CD4-positive, alpha-beta T cell treated with Interferon gamma for 1 hour (primary cell): ENCODE data around the gene UFD1.
"Not testable (repeated sequence)": the region's sequence is repeated elsewhere in the genome, so short reads cannot be mapped to it uniquely, and the experiment has no call there.

Experiments
- DNase-seq: peaks from one replicate; pipeline ENCODE4 v3.0.0-alpha.2; 2020

UFD1 gene

DNA sequence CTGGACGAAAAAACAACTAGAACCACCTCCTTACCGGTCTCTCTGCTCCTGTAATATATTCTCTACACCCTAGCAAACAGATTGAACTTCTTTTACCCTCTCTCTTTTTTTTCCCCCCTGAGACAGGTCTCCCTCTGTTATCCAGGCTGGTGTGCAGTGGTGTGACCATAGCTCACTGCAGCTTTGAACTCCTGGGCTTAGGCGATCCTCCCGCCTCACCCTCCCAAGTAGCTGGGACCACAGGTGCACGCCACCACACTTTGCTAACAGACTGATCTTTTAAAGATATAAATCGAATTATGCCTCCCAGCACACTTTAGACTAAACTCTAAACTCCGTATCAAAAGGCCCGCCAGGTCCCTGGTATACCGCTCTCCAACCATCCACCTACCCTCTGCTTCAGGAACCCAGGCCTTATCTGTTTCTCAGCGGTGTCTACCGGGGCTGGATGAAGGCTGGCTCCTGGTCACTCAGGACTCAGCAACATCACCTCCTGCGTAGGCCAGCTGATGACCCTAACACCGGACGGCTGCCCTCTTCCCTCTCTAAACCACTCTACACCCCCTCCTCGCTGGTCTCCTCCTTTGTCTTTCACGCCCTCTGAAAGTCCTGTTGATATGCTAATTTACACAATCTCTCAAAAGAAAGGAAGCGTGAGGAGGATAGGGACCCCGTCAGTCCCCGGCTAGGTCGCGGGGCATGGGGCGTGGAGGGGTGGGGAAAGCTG, 32.2 kb downstream of the UFD1 start:
- DNase-seq = no peak

DNA sequence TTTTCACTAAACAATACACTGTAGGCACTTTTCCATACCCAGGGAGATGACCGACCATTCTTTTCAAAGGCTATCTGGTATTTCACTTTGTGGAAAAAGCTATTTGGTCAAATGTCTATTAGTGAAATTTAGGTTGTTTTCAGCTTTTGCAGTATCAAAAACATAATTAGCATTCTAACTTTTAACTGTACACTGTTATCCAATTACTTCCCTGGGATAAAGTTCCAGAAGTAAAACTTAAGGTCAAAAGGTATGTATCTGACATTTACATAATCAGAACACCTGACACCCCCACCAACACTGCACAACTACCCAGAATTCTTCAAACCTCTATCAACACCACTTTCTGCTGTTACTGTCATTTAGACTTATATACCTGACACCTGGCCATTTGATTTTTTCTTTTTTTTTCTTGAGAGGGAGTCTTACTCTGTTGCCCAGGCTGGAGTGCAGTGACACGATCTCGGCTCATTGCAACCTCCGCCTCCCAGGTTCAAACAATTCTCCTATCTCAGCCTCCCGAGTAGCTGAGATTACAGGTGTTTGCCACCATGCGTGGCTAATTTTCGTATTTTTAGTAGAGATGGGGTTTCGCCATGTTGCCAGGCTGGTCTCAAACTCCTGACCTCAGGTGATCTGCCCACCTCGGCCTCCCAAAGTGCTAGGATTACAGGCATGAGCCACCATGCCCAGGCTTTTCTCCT, 33.6 kb downstream of the UFD1 start:
- not testable (repeated sequence) for DNase-seq

DNA sequence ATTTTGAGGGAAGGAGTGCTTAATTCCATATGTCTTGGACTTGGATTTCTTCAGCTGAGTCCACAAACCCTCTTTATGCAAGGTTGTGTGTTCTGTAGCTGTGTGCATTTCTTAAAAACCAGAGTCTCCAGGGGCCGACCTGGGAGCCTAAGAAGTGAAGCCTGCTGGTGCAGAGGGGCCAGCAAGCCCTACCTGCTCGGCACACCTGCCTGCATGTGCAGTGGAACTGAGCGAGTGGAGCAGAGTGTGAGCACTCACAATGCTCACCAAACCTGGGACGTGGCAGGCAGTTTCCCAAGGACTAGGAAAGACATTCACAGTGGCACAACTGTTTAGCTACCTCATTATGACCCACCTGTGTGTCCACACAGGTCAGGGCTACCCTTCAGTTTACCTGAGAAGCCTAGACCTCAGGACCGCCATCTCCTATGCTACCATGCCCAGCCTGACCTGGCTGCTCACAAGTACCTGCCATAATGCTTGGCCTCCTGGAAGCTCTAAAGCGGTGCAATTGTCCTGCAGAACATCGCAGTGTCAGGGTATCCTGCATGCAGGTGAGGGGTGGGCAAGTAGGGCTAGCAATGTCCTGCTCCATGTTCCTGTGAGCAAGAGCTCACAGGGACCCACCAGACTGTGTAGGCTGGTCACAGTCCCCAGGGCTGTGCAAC, 35.3 kb downstream of the UFD1 start:
- no peak for DNase-seq

DNA sequence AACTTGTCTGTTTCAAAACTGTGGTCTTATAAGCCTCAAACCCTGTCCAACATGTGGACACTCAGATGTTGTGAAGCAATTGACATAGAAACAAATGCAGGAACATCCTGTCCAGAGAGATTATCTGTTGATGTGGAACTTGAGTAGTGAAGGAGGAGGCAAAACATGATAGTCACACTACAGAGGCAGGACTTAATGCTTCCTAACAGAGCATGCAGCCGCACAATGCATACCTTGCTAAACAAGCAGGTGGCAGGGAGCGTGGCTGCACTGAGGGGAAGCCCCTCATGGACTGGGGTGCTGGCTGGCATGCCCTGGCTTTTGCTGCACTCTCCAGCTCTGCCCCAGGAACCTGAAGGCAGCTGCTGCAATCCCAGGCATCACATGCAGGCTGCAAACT, 36.8 kb downstream of the UFD1 start:
- no peak for DNase-seq

DNA sequence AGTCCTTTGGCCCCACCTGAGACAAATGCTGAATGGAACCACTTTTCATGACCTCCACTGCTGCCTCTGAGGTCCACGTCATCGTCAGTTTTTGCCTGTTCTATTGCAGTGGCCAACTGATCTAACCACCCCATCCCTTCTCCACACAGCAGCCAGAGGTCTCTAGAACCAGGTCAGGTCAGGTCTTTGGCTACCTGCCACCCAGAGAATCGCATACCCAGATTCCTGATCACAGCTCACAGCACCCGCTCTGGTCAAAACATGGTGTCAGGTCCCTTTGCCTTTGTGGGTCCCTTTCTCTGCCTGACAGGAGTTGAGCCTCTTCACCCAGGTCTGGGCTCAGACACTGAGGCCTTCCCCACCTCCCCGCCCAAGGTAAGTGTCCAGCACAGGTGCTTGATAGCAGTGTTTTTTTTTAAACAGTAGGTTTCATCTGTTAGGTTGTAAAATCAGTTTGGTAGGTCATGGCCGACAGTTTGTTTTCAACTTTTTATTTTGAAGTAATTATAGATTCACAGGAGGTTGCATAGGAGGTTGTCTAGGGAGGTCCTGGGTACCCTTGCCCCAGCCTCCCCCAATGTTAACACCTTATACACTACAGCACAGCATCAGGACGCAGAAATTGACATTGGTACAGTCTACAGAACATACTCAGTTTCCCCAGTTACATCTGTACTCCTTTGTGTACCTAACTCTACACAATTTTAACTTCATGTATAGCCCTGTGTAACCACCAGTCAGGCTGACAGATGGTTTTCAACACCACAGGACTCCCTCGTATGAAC, 38.4 kb downstream of the UFD1 start:
- no peak for DNase-seq

DNA sequence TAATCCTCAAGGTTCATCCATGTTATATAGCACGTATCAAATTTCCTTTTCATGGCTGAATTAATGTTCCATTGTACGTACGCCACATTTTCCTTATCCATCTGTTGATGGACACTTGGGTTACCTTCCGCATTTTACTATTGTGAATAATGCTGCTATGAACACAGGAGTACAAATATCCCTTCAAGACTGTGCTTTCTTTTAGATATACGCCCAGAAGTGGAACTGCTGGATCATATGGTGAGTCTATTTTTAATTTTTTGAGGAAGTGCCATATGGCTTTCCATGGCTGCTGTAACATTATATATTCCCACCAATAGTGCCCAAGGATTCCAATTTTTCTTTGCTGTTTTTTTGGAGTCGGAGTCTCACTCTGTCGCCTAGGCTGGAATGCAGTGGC, 40.7 kb downstream of the UFD1 start:
- no peak for DNase-seq

DNA sequence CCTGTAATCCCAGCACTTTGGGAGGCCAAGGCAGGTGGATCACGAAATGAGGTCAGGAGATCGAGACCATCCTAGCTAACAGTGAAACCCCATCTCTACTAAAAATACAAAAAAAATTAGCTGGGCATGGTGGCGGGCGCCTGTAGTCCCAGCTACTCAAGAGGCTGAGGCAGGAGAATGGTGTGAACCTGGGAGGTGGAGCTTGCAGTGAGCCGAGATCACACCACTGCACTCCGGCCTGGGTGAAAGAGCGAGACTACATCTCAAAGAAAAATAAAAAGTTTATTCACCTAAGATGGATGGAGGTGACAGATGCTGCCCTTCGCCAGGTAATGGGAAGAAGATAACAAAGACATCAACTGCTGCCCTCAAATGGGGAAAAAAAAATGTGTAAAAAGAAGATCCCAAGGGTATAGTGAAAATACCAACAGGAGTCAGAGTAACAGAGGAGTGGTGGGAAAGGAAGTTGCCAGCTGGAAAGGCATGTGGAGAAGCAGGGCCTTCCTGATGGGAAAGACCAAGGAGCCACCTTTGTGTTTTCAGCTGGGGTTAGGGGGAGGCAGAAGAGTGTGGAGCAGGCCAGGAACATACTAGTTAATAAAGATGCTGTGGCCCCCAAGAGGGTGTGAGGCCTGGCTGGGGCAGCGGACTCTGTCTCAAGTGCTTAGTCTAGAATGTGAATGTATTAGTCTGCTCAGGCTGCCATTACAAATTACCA, 42.4 kb downstream of the UFD1 start:
- DNase-seq = not testable (repeated sequence)

DNA sequence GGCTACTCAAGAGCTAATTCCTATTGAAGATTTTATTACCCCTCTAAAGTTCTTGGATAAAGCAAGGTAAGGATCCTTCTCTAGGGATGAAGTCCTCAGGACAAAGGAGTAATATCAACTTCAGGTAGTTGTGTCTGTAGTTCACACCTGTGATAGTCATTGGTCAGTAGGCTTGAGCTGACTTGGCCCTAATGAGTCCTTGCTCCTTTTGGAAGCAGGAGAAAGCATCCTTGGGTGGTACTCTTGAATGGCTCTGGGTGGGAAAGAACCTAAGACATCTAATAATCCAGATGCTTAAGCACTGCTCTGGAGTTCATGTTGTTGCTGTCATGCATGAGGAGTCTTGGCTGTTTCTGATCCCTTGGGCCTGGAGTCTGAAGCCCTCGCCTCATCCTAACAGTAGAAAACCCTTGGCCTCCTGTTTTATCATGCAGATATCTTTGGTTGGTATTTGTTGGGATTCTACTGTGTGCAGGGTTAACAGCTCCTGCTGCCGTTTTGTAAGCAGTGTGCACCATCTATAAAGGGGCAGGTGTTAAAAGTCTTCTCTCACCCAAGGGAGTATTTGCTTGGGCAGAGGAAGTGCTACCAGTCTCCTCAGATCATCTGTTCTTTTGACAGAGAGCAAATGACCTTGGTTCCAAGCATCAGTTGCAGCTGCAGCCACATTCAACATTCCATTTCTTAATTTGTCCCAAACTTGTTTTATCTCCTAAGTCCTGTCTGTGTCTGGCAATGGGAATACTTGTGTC, 44.0 kb downstream of the UFD1 start:
- no peak for DNase-seq

DNA sequence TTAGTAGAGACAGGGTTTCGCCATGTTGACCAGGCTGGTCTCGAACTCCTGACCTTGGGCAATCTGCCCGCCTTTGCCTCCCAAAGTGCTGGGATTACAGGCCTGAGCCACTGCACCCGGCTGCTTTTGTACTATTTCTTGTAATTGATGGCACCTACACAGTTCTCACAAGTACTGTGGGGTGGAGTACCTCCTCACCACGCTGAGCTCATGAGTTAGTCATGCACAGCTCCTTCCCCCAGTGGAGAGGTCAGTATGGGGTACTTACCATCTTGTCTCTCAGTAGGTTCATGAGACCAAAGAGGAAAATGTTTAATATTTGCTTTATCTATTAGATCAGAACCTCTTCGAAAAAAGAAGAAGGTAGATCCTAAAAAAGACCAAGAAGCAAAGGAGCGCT, 44.6 kb downstream of the UFD1 start:
- DNase-seq = no peak

DNA sequence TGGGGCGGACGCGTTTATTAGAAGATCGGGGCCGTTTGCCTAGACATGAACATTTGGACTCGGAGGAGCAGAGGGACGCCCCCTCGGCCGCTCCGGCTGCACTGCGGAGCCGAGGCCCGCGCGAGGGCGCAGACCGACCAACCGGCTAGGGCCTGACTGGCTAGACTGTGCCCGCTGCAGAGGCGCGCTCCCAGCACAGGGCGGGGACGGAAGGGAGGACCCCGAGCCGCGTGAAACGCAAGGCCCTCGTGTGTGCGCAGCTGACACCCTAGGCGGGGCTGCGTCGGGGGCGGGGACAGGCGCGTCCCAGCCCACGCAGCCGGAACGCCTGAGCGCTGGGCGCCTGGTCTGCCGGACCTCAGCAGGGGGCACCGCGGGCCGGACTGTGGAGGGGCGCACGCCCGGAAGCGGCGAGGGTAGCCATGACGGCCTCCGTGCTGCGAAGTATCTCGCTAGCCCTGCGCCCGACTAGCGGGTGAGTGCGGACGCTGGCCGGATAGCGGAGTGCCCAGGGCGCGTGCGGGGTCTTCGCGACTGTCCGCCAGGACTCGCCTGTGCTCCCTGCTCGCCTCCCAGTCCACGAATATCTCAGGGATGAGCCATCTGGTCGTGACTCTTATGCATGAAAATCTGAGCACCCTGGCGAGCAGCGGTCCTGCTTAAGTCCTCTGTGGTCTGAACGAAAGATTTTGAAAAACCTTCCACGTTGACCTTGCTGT, 46.7 kb downstream of the UFD1 start, which contains the start of gene MRPL40:
Gene MRPL40, plus strand, starts transcription at position 413 of the 719 bp plus-strand sequence. Its CDS starts 10 bp downstream, at position 423.
- DNase-seq = peak; percentile 89

DNA sequence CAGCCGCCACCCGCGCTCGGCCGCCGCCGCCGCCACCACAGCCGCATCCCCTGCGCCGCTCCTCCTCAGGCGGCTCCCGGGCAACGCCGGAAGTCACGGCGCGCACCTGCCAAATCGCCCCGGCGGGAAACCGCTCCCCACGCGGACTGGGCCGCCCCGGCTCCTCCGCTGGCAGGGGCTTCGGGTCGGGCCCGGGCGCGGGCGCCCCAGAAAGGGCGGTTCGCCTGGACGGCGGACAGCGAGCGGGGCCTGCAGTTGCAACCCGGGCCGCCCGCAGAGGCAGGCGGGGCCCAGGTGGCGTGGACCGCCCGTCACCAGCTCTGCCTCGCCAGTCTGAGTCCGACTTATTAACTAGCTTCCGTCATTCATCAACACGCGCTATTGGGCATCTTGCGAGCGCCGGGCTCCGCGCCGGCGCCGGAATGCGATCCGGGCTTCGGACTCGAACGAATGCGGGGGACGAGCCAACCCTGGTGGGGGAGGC, 47.3 kb downstream of the UFD1 start, which contains the start of gene HIRA:
Gene HIRA, minus strand, starts transcription at position 85 of the 484 bp plus-strand sequence. CDS start 257 bp downstream, outside the sequence.
- peak; percentile 79 for DNase-seq

DNA sequence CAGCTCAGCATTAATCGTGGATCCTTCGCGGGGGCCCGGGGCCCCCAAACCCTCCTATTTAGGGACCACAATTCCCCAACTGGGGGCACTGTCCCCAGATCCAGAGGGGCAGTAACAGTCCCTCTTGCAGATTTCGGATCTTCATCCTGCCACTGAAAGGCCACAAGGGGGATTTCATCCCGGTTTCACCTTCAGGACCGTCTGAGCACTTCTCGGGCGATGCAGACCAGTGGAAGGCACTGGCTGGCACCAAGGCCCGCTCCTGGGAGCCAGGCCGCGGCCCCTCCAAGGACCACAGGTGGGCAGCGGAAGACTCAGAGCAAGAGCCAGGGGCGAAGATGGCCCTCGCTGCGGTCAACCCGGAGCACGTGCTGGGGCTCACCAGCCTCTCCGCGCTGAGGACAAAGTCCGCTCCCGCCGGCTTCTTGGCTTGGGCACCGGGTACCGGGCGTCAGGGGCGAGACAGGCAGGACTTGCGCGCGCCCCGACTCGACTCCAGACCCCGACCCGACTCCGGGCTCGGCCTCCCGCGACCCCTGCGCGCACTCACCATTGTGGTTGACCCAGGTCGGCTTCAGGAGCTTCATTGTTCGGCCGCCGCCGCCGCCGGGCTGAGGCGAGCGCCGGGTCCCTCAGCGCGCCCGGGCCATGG, 48.0 kb downstream of the UFD1 start:
- no peak for DNase-seq

DNA sequence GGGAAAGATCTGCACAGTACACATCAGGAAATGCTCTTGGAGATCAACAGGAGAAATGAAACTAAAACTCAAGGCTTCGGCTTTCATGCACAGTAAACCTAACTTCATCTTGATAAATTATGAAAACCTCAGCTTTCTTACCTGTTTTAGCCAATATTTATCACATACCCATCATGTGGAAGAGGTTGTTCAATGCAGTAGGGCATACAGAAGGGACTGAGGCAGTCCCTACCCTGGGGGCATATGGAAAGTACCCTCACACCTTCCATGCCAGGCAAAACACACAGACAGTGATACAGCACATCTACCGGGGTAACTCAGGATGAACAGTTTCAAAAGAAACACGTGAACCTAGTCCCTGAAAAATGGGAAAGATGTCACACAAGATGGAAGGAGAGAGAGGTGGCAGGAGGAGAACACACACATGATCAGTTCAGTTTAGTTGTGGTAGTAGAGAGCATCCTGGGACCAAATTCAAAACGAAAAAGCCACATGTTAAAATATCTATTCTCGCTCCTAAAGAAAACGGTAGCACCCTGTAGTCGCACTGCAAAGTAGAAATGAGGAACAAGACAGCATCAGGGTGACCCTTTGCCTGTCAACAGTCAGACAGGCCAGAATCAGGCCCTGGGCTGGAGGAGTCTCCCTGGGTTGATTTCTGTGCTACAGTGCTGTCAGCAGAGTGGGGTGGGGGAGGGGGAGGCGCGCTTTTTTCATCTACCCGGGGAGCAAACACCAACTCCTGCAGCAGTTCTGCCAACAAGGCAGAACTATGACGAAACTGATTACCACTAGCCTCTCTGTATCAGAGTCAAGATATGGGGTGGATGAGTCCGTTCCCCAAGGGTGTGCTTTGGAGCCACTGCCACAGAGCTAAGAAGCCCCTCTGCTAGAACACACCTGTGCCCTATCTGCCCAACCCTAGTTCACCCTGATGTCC, 48.8 kb downstream of the UFD1 start:
- peak; percentile 45 for DNase-seq

DNA sequence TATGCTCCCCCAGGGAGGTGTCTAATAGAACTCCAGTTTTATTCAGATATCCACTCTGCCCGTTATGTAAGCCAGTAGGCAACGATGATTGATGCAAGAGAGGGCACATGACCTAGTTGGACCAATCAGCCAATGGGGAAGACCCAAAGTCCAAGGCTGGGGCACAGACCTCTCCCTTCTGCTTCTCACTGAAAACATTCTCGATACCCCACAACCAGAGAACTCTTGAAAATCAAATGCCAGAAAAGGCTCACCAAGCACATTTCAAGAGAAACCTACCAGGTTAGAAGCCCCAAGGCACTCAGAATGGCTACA, 54.9 kb downstream of the UFD1 start:
- no peak for DNase-seq

DNA sequence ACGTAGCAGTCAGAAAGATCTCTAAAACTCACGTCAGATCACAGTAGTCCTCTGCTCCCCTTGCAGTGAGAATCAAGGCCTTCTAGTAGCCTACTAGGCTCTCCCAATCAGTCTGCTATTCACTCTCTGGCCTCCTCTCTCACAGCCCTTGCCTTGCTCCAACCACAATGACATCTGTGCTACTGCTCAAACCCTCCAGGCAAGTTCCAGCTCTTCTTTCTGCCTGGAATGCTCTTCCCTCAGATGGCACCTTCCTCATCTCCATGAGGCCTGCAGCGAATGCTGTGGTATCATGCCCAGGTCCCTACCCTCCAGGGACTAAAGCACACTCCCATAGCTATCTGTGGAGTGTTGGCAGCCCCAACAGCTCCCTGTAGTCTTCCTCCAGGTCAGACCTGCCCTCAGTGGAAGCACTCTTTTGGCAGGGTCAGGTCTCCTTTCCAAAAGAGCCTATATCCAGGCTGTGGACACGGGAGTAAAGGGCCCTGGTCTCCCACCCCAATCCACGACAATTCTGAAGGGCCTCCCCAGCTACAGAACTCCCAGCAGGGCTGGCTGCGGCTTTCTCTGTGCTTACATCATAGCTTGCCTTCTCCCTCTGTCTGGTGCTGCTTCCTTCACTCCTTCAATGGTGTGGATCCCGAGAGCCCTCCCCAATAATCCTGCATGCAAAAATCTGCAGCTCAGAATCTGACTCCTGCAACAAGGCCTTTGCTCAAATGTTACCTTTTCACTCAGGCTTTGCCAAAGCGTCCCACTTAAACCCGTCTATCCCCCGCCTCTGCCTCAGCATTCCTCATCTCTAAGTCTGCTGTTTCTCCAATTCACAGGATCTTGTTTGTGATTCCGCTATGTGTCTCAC, 56.3 kb downstream of the UFD1 start:
- no peak for DNase-seq

DNA sequence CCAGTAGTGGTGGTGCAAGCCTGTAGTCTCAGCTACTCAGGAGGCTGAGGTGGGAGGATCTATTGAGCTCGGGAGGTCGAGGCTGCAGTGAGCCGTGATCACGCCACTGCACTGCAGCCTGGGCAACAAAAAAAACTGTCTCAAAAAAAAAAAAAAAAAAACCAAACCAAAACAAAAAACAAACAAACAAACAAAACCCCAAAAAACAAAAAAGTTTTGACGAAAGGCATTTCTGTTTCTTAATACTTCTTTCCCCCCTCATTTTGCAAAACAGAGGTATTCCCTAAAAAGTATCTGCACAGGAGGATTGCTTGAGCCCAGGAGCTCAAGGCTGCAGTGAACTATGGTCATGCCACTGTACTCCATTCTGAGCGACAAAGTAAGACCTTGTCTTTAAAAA, 58.7 kb downstream of the UFD1 start:
- DNase-seq = no peak

DNA sequence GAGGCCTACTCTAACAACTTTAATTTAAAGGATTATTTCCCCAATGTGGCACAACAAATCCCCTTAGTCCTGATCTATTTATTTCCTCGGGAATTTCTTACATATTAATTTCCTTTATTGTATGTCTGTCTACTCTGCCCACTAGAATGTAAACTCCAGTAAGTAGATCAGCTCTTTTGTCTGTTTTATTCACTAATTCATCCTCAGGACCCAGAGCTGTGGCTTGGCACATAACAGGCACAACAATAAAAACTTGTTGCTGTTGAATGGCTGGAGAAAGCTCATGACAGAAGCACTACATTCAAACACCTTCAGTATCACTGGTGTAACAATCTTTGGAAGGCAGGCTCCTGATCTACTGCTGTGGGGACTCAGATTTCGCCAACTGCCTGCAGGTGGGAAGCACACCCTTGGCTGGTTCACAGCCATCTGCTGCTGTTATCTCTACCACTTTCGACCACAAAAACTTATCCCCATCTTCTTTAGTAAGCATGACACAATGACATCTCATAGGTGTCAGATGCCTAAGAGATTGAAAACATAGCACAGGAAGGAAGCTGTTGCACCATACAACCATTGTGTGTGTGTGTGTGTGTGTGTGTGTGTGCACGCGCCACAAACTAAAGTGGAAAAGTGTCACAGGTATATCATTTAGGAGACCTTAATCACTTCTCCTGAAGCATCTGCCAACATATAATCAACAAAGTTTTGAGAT, 59.4 kb downstream of the UFD1 start:
- DNase-seq = peak; percentile 48
